ENCODE data around the gene TSR3. TPM values are rescaled to one million over a fixed set of nuclear protein-coding genes. Genes with fewer than 3 reads are reported as not detected.

The TSR3 gene
- total RNA-seq, 4 donors from 2014 or later = 84.1 to 107 (median 96.7) TPM

- Histone ChIP-seq H3K4me1 (peaks cover 12 to 19% of the 10 kb centered on the region in 2 donors), H3K4me3 (replicated peaks in 1 of 3) (no peak overlapping the region), H3K27ac (no peak overlapping the region), H3K9me3 (no peaks in the 10 kb centered on the region), H3K36me3 (peaks cover 12 to 16% of the 10 kb centered on the region in 2 donors), H3K27me3 (no peaks in the 10 kb centered on the region)
- TF ChIP-seq POLR2A (IDR thresholded peaks at IDR 0.05) (no peak), CTCF (IDR thresholded peaks at IDR 0.05) (no peak)
- WGBS, 2 donors = 89 to 90% methylated on average over 17 to 26 of the region's 31 CpGs
- no peak for DNase-seq
- intact Hi-C loops (cut with DNase I) = loop anchor here (10.0 kb wide), 1 partner anchor 127 kb away; the partner anchor contains the start of gene CLCN7
These were observed 4.3 kb downstream of the TSR3 start for GRCh38 chr16:1347286-1347855.

GRCh38 chr16:1346422-1347285 lies 5.0 kb downstream of the TSR3 start:
- intact Hi-C loops (cut with DNase I) = loop anchor here (10.0 kb wide), 1 partner anchor 128 kb away; the partner anchor contains the start of gene CLCN7
- Histone ChIP-seq H3K36me3 (peaks cover 12 to 16% of the 10 kb centered on the region in 2 donors), H3K4me3 (replicated peaks in 1 of 3) (no peak overlapping the region), H3K27me3 (no peaks in the 10 kb centered on the region), H3K4me1 (peaks cover 10 to 20% of the 10 kb centered on the region in 2 donors), H3K9me3 (no peaks in the 10 kb centered on the region), H3K27ac (no peak overlapping the region)
- TF ChIP-seq POLR2A (IDR thresholded peaks at IDR 0.05) (no peak), CTCF (IDR thresholded peaks at IDR 0.05) (no peak)
- 75 to 76% methylated on average over 13 to 14 of the region's 34 CpGs for WGBS, 2 donors
- DNase-seq = no peak

- H3K27ac ChIP-seq = no peak overlapping the region
- no peaks in the 10 kb centered on the region for H3K27me3 ChIP-seq
- intact Hi-C loops (cut with DNase I) = loop anchor here (10.0 kb wide), 1 partner anchor 129 kb away; the partner anchor contains the start of gene CLCN7
- peaks cover 12 to 16% of the 10 kb centered on the region in 2 donors for H3K36me3 ChIP-seq
- no peak overlapping the region for H3K4me3 ChIP-seq (replicated peaks in 1 of 3)
- TF ChIP-seq POLR2A (IDR thresholded peaks at IDR 0.05) (no peak), CTCF (IDR thresholded peaks at IDR 0.05) (no peak)
- no peaks in the 10 kb centered on the region for H3K9me3 ChIP-seq
- WGBS, 2 donors = 77 to 84% methylated on average over 11 to 24 of the region's 31 CpGs
- no peak for DNase-seq
- H3K4me1 ChIP-seq = peaks cover 6 to 15% of the 10 kb centered on the region in 2 donors
These were observed 5.8 kb downstream of the TSR3 start for GRCh38 chr16:1345651-1346421.

- peaks cover 4 to 11% of the 10 kb centered on the region in 2 donors for H3K4me1 ChIP-seq
- peaks cover 12 to 16% of the 10 kb centered on the region in 2 donors for H3K36me3 ChIP-seq
- H3K4me3 ChIP-seq (replicated peaks in 1 of 3) = no peak overlapping the region
- H3K27ac ChIP-seq = no peak overlapping the region
- TF ChIP-seq CTCF (IDR thresholded peaks at IDR 0.05) (no peak), POLR2A (IDR thresholded peaks at IDR 0.05) (no peak)
- intact Hi-C loops (cut with DNase I) = loop anchor here (10.0 kb wide), 1 partner anchor 130 kb away; the partner anchor contains the start of gene CLCN7
- no peaks in the 10 kb centered on the region for H3K27me3 ChIP-seq
- DNase-seq = no peak
- WGBS, 2 donors = 88% methylated on average over 11 of the region's 11 CpGs; no CpG with 5 or more reads in 1 of the 2 donors
- no peaks in the 10 kb centered on the region for H3K9me3 ChIP-seq
These were observed 6.6 kb downstream of the TSR3 start for GRCh38 chr16:1345087-1345486.

All from thyroid gland (tissue), 4 donors.